K562 (cell line): ENCODE data around the gene RTP3. TPM values are rescaled to one million over a fixed set of nuclear protein-coding genes. Genes with fewer than 3 reads are reported as not detected.

Source experiments
- ATAC-seq: fragments of 200-7000 bp; cut with Tn5 transposase; 3 replicates; pipeline ENCODE4 v1.9.1; 2020; ENCODE audit warnings: moderate library complexity
- BruUV-seq: library from RNA; stranded (reverse); fragments of 400-500 nt; replicated peaks from 2 replicates; lab custom pipeline; 2021; lab: Mats Ljungman, UMichigan
- CTCF ChIA-PET: fragments of 300-600 bp; formaldehyde crosslinking; extraction: SDS; loops from one replicate; lab custom pipeline; 2021; ENCODE audit warnings: low intra/inter-chr PET ratio; lab: Yijun Ruan, JAX
- POLR2A ChIA-PET: fragments of 300-600, 350-650 bp; sonication (Branson Sonifier 250); formaldehyde crosslinking; extraction: SDS; loops from one replicate; lab custom pipeline; 2021; ENCODE audit warnings: antibody characterized with exemption, inconsistent platforms; lab: Yijun Ruan, JAX
- DNase-seq, 4 experiments: peaks; one replicate each; pipeline versions ENCODE4 v3.0.0 to v3.0.0-alpha.2; 2011 to 2018; ENCODE audit warnings: low spot score in 3 of 4, mixed read lengths in 3 of 4; ENCODE audit errors: extremely low read depth in 1 of 4
- FAIRE-seq: peaks from 2 replicates; lab custom pipeline; 2011; peaks lifted over from hg19 to GRCh38; lab: Jason Lieb, UNC
- H2AFZ ChIP-seq: 2 replicates; pipeline ENCODE4 v1.6.0; 2011; ENCODE audit warnings: low read depth, low read length, control low read depth, inconsistent platforms
- H3K27ac ChIP-seq: fragments of 200-600 bp; 3 replicates; pipeline ENCODE4 v1.8.0; 2011; ENCODE audit warnings: low read depth, mild to moderate bottlenecking, control low read depth, inconsistent platforms, low read length, moderate library complexity, mixed read lengths; ENCODE audit errors: extremely low read depth
- H3K27me3 ChIP-seq, 2 experiments: fragments of 300-600 bp in 1 of 2; 2 replicates in 1 of 2; 3 replicates in 1 of 2; pipeline versions ENCODE4 v1.6.0 to v1.8.0; 2011; ENCODE audit warnings: inconsistent platforms in 2 of 2, low read length in 2 of 2, mild to moderate bottlenecking in 1 of 2, mixed read lengths in 1 of 2, moderate library complexity in 1 of 2; ENCODE audit not compliant: control insufficient read depth in 2 of 2, insufficient read depth in 2 of 2
- H3K36me3 ChIP-seq: fragments of 300-600 bp; 3 replicates; pipeline ENCODE4 v1.8.0; 2011; ENCODE audit warnings: mild to moderate bottlenecking, low read length, inconsistent platforms; ENCODE audit not compliant: control insufficient read depth, insufficient read depth
- H3K4me1 ChIP-seq, 2 experiments: fragments of 200-600 bp in 1 of 2; replicated peaks in 1 of 2; 2 replicates in 1 of 2; 3 replicates in 1 of 2; pipeline versions ENCODE4 v1.5.1 to v1.8.0; 2011; ENCODE audit warnings: inconsistent platforms in 2 of 2, low read length in 2 of 2, mild to moderate bottlenecking in 1 of 2, mixed read lengths in 1 of 2, moderate library complexity in 1 of 2; ENCODE audit not compliant: control insufficient read depth in 2 of 2, insufficient read depth in 2 of 2
- H3K4me2 ChIP-seq: 2 replicates; pipeline ENCODE4 v1.6.1; 2011; ENCODE audit warnings: low read length, control low read depth, inconsistent platforms, mixed read lengths; ENCODE audit not compliant: insufficient read depth
- H3K4me3 ChIP-seq: fragments of 200-600 bp; sonication (generic), shearing (Covaris generic); 2 replicates; pipeline ENCODE4 v1.5.1; 2016; ENCODE audit warnings: control low read depth, inconsistent platforms
- H3K79me2 ChIP-seq: fragments of 200-600 bp; 3 replicates; pipeline ENCODE4 v1.8.0; 2011; ENCODE audit warnings: low read length, inconsistent platforms; ENCODE audit not compliant: control insufficient read depth, insufficient read depth
- H3K9ac ChIP-seq, 2 experiments: 2 replicates each; pipeline versions ENCODE4 v1.6.0 to v1.6.1; 2011; ENCODE audit warnings: low read depth in 2 of 2, low read length in 2 of 2, control low read depth in 1 of 2, inconsistent platforms in 1 of 2, mild to moderate bottlenecking in 1 of 2, mixed read lengths in 1 of 2; ENCODE audit not compliant: insufficient read depth in 1 of 2
- H3K9me1 ChIP-seq: one replicate; pipeline ENCODE4 v1.6.0; 2011; ENCODE audit warnings: inconsistent platforms, mild to moderate bottlenecking, low read length, moderate library complexity; ENCODE audit not compliant: control insufficient read depth, insufficient read depth
- H3K9me3 ChIP-seq: replicated peaks from 2 replicates; pipeline ENCODE4 v1.5.1; 2011; ENCODE audit warnings: low read depth, low read length, inconsistent platforms; ENCODE audit not compliant: control insufficient read depth, insufficient read depth
- H4K20me1 ChIP-seq: replicated peaks from 2 replicates; pipeline ENCODE4 v1.6.1; 2011; ENCODE audit warnings: low read length, inconsistent platforms, mixed read lengths; ENCODE audit not compliant: control insufficient read depth, insufficient read depth
- ELF4 ChIP-seq: fragments of 450-650 bp; formaldehyde crosslinking; IDR thresholded peaks from 2 replicates; pipeline ENCODE4 v1.4.0; 2022; ENCODE audit warnings: missing genetic modification characterization
- HMGN3 ChIP-seq: IDR thresholded peaks from 2 replicates; pipeline ENCODE4 v1.6.1; 2011; ENCODE audit warnings: borderline replicate concordance, low read depth, mild to moderate bottlenecking, mixed read lengths, low read length; ENCODE audit not compliant: insufficient read length; ENCODE audit errors: extremely low read depth
- ZNF75A ChIP-seq: fragments of 450-650 bp; formaldehyde crosslinking; IDR thresholded peaks from 2 replicates; pipeline ENCODE4 v1.4.0; 2020; ENCODE audit warnings: mild to moderate bottlenecking
- WGBS: fragments of 100-300 bp; shearing (Covaris generic); methylation state at CpG from one replicate; pipeline ENCODE4 v1.1.6; 2016; ENCODE audit warnings: low coverage, mixed read lengths; ENCODE audit not compliant: insufficient coverage; ENCODE audit errors: missing lambda C conversion rate; 5-methylcytosine and 5-hydroxymethylcytosine counted together
- in situ Hi-C: fragments of 300-500 bp; cut with MboI; formaldehyde crosslinking; loops from 4 replicates; pipeline ENCODE4 v1.15.0; 2018; ENCODE audit warnings: inconsistent platforms, mixed read lengths
- intact Hi-C: fragments of 100-400 bp; cut with micrococcal nuclease; formaldehyde crosslinking; loops from 2 replicates; pipeline ENCODE4 v1.14.2; 2022
- polyA plus RNA-seq, 8 experiments: library from polyadenylated mRNA; depleted of rRNA in 4 of 8; stranded (reverse) in 5 of 8; unstranded in 3 of 8; fragments of >200 nt; fragmentation: Nextera tagmentation in 2 of 8; fragmentation: Illumina TruSeq in 1 of 8; extraction: Ambion mirVana in 2 of 8; extraction: Trizol in 1 of 8; gene quantifications; 2 replicates each; pipeline versions ENCODE4 v1.2.1 to v1.2.3, GENCODE V29; 2011 to 2014; ENCODE audit warnings: inconsistent platforms in 1 of 8, missing spikeins in 1 of 8
- total RNA-seq, 7 experiments: library from RNA; depleted of rRNA in 6 of 7; stranded (reverse); fragments of >200 nt in 6 of 7; fragmentation: Illumina TruSeq in 2 of 7; extraction: Trizol in 2 of 7; gene quantifications; 2 replicates each; pipeline versions ENCODE4 v1.2.1 to v1.2.3, GENCODE V29; 2011 to 2021; ENCODE audit warnings: low replicate concordance in 1 of 7

Gene RTP3
- total and polyA plus RNA-seq, 9 of the 15 experiments (the other 6 are each of a cell fraction or from before 2014, with no cell fraction given) = not detected

- TF ChIP-seq ZNF75A (CRISPR knock-in tag) (no peak), HMGN3 (no peak)
Observed at GRCh38 chr3:46464326-46465195, 33.2 kb upstream of the RTP3 start, which contains the start of gene LTF (continued).

DNA sequence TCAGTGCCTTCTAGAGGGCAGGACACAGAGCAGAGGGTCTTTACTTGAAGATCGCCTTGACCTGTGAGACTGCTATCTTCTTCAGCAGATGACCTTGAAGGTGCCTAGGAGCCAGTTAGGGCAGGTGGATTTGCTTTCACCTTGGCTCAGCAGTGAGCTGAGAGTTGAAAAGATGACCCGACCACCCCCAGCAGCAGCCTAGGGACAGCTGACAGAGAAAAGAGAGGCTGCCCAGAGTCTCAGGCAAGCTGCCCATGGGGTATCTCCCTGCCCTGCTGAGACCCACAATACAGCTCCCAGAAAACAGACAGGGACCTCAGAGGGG, 32.6 kb upstream of the RTP3 start:
- ChIA-PET POLR2A (interaction anchor here (0.6 kb wide), 1 partner anchor 50 kb away, joined by 4 read pairs; no protein-coding TSS in a partner anchor), CTCF (interaction anchor here (0.6 kb wide), 1 partner anchor 15 kb away, joined by 3 read pairs; no protein-coding TSS in a partner anchor)
- H3K4me3 ChIP-seq = no peak overlapping the region
- no peaks in the 10 kb centered on the region for H3K9me1 ChIP-seq
- 0% methylated on average over 2 of the region's 2 CpGs for WGBS
- FAIRE-seq (no peak), DNase-seq (no peak), ATAC-seq (no peak)
- no peaks in the 10 kb centered on the region for H4K20me1 ChIP-seq
- H2AFZ ChIP-seq = no peak overlapping the region
- peaks cover 0 to 6% of the 10 kb centered on the region in 2 experiments; a peak in 1 of 5 replicates for H3K4me1 ChIP-seq
- no peak for TF ChIP-seq ELF4 (CRISPR knock-in tag)
- no peak overlapping the region for H3K9ac ChIP-seq
- no TSS peak for BruUV-seq
- no peaks in the 10 kb centered on the region for H3K9me3 ChIP-seq
- H3K79me2 ChIP-seq = no peaks in the 10 kb centered on the region
- H3K4me2 ChIP-seq = no peak overlapping the region
- in situ Hi-C loops = no loop called here
- H3K27ac ChIP-seq = no peak overlapping the region
- peaks cover 33 to 68% of the 10 kb centered on the region in 2 experiments for H3K27me3 ChIP-seq
- H3K36me3 ChIP-seq = no peaks in the 10 kb centered on the region
- intact Hi-C loops = no loop called here
